Lower leg skin (tissue), 3 donors: ENCODE results near the gene PPM1E.

ENCODE experiments used
- POLR2A ChIP-seq, 2 donors: fragments of 450-650 bp; IDR thresholded peaks; one replicate each; pipeline ENCODE4 v1.6.1; 2016 to 2017; ENCODE audit warnings: antibody characterized with exemption in 2 of 2, mild to moderate bottlenecking in 1 of 2, moderate library complexity in 1 of 2
- TF ChIP-seq, protein P1 (sequence below), 3 donors: fragments of 450-650 bp; IDR thresholded peaks; one replicate each; pipeline ENCODE4 v1.5.1; 2016; ENCODE audit warnings: antibody characterized with exemption in 3 of 3, mild to moderate bottlenecking in 3 of 3, moderate library complexity in 2 of 3

DNA sequence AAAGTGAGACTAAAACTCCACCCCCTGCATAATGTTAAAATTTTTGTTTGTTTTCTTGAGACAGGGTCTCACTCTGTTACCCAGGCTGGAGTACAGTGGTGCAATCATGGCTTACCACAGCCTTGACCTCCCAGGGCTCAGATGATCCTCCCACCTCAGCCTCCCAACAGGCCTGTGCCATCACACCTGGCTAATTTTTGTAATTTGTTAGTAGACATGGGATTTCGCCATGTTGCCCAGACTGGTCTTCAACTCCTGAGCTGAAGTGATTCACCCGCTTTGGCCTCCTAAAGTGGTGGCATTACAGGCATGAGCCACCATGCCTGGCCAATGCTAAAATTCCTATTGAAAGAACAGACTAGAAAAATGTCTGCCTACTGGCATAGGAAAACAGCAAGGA, 247.2 kb downstream of the PPM1E start:
- TF ChIP-seq, protein P1, sequence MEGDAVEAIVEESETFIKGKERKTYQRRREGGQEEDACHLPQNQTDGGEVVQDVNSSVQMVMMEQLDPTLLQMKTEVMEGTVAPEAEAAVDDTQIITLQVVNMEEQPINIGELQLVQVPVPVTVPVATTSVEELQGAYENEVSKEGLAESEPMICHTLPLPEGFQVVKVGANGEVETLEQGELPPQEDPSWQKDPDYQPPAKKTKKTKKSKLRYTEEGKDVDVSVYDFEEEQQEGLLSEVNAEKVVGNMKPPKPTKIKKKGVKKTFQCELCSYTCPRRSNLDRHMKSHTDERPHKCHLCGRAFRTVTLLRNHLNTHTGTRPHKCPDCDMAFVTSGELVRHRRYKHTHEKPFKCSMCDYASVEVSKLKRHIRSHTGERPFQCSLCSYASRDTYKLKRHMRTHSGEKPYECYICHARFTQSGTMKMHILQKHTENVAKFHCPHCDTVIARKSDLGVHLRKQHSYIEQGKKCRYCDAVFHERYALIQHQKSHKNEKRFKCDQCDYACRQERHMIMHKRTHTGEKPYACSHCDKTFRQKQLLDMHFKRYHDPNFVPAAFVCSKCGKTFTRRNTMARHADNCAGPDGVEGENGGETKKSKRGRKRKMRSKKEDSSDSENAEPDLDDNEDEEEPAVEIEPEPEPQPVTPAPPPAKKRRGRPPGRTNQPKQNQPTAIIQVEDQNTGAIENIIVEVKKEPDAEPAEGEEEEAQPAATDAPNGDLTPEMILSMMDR (IDR thresholded peaks at IDR 0.05) = no peak
- TF ChIP-seq POLR2A (IDR thresholded peaks at IDR 0.05) = no peak
